GM13976 (cell line): ENCODE measurements around the gene DVL1.

Experiments used
- DNase-seq: peaks from one replicate; pipeline ENCODE4 v3.0.0; 2012; ENCODE audit warnings: low spot score
- in situ Hi-C: fragments of 300-500 bp; cut with MboI; formaldehyde crosslinking; loops from one replicate; pipeline ENCODE4 v1.12.0; 2022; ENCODE audit warnings: low sequenced_read_pairs, mixed read lengths, inconsistent platforms; ENCODE audit not compliant: unreplicated experiment
- TF ChIP-seq, protein P1 (sequence below): IDR thresholded peaks from 2 replicates; pipeline ENCODE4 v1.5.1; 2012; ENCODE audit warnings: borderline replicate concordance, mild to moderate bottlenecking; ENCODE audit not compliant: insufficient read depth; ENCODE audit errors: extremely low read depth, missing control alignments, control extremely low read depth

The DVL1 gene

DNA sequence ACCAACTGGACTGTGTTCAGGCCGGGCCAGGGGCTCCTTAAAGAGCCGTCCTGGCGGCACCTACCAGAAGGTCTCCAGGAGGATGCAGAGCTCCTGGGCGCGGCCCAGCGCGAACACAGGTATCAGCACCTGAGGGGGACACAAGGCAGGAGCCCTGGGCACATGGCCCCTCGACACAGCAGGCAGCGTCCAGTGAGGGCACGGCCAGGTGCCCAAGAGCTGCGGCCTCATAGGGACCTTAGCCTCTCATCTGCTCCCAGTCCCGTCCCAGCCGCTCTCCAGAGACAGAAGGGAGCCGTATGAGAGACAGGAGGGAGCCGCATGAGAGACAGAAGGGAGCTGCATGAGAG lies 35.0 kb downstream of the DVL1 start:
- TF ChIP-seq, protein P1, sequence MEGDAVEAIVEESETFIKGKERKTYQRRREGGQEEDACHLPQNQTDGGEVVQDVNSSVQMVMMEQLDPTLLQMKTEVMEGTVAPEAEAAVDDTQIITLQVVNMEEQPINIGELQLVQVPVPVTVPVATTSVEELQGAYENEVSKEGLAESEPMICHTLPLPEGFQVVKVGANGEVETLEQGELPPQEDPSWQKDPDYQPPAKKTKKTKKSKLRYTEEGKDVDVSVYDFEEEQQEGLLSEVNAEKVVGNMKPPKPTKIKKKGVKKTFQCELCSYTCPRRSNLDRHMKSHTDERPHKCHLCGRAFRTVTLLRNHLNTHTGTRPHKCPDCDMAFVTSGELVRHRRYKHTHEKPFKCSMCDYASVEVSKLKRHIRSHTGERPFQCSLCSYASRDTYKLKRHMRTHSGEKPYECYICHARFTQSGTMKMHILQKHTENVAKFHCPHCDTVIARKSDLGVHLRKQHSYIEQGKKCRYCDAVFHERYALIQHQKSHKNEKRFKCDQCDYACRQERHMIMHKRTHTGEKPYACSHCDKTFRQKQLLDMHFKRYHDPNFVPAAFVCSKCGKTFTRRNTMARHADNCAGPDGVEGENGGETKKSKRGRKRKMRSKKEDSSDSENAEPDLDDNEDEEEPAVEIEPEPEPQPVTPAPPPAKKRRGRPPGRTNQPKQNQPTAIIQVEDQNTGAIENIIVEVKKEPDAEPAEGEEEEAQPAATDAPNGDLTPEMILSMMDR, result no peak
- in situ Hi-C loops, result no loop called here
- no peak for DNase-seq

- TF ChIP-seq, protein P1, result no peak
- no peak for DNase-seq
These were observed 35.5 kb downstream of the DVL1 start for GRCh38 chr1:1313500-1314236.

DNA sequence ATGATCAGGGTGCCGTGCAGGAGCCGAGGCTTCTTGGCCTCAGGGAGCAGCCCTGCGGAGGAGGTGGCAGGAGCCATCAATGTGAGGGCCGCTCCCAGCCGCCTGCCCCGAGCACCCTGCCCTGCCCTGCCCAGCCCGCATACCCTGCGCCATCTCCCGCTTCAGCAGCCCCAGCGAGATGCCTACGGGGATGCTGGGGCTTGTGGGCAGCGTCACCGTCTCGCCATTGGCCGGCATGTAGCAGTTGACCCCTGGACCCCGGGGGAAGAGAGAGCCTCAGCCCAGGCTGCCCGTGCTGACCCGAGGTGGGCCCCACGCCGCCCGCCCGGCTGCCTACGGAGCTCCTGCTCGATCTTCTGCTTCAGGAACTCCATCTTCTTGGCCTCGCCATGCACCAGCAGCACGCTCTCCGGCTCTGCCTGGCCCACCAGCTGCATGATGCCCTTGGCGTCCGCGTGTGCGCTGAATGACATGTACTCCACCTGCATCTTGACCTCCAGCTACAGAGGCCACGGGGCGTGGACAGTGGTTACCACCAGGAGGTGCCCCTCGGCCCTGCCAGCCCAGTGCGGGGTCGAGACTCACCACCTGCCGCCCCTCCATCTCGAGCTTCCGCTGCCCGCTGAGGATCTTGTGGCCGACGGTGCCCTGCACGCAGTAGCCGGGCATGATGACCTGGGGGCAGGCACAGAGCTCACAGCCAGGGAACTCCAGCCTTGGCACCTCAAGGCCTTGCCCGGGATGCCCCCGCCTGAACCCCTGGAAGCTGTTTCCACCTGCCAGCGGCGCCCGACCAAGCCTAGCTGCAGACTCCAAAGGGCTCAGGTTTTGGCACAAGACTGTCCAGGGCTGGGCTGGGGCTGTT lies 36.5 kb downstream of the DVL1 start:
- TF ChIP-seq, protein P1, result no peak
- in situ Hi-C loops, result no loop called here
- DNase-seq, result no peak

More at GRCh38 chr1:1313500-1314236, 35.5 kb downstream of the DVL1 start:
- in situ Hi-C loops, result no loop called here

- in situ Hi-C loops, result no loop called here
These were observed 37.8 kb downstream of the DVL1 start for GRCh38 chr1:1311107-1312104.

DNA sequence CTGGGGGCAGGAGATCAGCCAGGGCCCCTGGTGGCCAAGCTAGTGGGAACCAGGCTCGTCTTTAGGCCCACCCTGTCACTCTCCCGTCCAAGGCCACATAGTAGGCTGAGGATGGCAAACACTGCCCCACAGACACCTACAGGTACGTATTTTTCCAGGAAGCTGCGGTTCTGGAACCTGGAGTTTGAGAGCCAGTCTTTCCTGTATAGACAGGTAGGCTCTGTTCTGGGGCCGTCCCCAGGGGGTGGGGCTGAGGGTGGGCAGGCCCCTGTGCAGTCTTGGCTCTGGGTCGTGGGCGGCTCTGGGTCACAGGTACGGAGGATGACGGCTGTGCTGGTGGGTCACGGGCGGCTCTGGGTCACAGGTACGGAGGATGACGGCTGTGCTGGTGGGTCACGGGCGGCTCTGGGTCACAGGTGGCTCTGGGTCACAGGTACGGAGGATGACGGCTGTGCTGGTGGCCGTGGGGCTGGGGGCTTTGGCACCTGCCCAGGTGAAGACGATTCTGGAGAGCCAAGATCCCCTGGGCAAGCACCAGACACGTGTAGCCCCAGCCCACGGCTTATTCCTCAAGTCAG lies 38.7 kb downstream of the DVL1 start:
- TF ChIP-seq, protein P1, result no peak
- in situ Hi-C loops, result no loop called here

More at GRCh38 chr1:1311107-1312104, 37.8 kb downstream of the DVL1 start:
- TF ChIP-seq, protein P1, result no peak
- no peak for DNase-seq

GRCh38 chr1:1310109-1310385 lies 39.2 kb downstream of the DVL1 start:
- in situ Hi-C loops, result no loop called here
- TF ChIP-seq, protein P1, result no peak
- no peak for DNase-seq

More for the DNA sequence above, 38.7 kb downstream of the DVL1 start:
- no peak for DNase-seq
